ENCODE measurements around the gene HBG1. TPM values are rescaled to one million over a fixed set of nuclear protein-coding genes. Genes with fewer than 3 reads are reported as not detected.

HBG1 gene
- polyA plus RNA-seq, 1 donor (not counting 4 experiments of a cell fraction or from before 2014, with no cell fraction given) = 0.30 TPM

DNA sequence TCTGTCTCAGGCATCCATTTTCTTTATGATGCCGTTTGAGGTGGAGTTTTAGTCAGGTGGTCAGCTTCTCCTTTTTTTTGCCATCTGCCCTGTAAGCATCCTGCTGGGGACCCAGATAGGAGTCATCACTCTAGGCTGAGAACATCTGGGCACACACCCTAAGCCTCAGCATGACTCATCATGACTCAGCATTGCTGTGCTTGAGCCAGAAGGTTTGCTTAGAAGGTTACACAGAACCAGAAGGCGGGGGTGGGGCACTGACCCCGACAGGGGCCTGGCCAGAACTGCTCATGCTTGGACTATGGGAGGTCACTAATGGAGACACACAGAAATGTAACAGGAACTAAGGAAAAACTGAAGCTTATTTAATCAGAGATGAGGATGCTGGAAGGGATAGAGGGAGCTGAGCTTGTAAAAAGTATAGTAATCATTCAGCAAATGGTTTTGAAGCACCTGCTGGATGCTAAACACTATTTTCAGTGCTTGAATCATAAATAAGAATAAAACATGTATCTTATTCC lies 31.0 kb upstream of the HBG1 start:
- dilution Hi-C loops (cut with MboI; ENCODE audit: extremely low pct_ligation_motif_present, low sequenced_read_pairs) = no loop called here
- Histone ChIP-seq H3K4me1 (ENCODE audit: control insufficient read depth, extremely low read depth, insufficient read depth, low read length) (peaks cover 16% of the 10 kb centered on the region), H4K20me1 (ENCODE audit: control insufficient read depth, extremely low read depth, insufficient read depth, low read length) (no peaks in the 10 kb centered on the region), H3K79me2 (ENCODE audit: control insufficient read depth, insufficient read depth, low read length) (no peaks in the 10 kb centered on the region), H3K27ac (ENCODE audit: control insufficient read depth, insufficient read depth, low read length) (peak overlapping the region; percentile 10), H3K27me3 (ENCODE audit: control insufficient read depth, extremely low read depth, insufficient read depth, low read length) (no peaks in the 10 kb centered on the region), H3K4me2 (ENCODE audit: control insufficient read depth, extremely low read depth, insufficient read depth, low read depth, low read length) (peak overlapping the region; percentile 61), H2AFZ (ENCODE audit: control insufficient read depth, low read length) (no peak overlapping the region), H3K9me3 (ENCODE audit: control insufficient read depth, low read depth, low read length) (no peaks in the 10 kb centered on the region), H3K9ac (ENCODE audit: control insufficient read depth, extremely low read depth, insufficient read depth, low read length) (no peak overlapping the region), H3K36me3 (ENCODE audit: control insufficient read depth in 2 of 2, extremely low read depth in 1 of 2, insufficient read depth in 2 of 2, low read length in 2 of 2) (no peaks in the 10 kb centered on the region), H3K4me3 (ENCODE audit: control insufficient read depth in 2 of 3, extremely low read depth in 1 of 3, insufficient read depth in 2 of 3, low read depth in 1 of 3, low read length in 3 of 3) (no peak overlapping the region), H3K9me1 (ENCODE audit: control insufficient read depth, extremely low read depth, insufficient read depth, low read length) (peaks cover 2% of the 10 kb centered on the region)
- TF ChIP-seq, protein P1, sequence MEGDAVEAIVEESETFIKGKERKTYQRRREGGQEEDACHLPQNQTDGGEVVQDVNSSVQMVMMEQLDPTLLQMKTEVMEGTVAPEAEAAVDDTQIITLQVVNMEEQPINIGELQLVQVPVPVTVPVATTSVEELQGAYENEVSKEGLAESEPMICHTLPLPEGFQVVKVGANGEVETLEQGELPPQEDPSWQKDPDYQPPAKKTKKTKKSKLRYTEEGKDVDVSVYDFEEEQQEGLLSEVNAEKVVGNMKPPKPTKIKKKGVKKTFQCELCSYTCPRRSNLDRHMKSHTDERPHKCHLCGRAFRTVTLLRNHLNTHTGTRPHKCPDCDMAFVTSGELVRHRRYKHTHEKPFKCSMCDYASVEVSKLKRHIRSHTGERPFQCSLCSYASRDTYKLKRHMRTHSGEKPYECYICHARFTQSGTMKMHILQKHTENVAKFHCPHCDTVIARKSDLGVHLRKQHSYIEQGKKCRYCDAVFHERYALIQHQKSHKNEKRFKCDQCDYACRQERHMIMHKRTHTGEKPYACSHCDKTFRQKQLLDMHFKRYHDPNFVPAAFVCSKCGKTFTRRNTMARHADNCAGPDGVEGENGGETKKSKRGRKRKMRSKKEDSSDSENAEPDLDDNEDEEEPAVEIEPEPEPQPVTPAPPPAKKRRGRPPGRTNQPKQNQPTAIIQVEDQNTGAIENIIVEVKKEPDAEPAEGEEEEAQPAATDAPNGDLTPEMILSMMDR (optimal IDR thresholded peaks at IDR 0.05 in 1 of 3, IDR thresholded peaks at IDR 0.05 in 1 of 3, conservative IDR thresholded peaks at IDR 0.05 in 1 of 3; ENCODE audit: extremely low read depth in 1 of 3, insufficient read depth in 2 of 3, low read length in 3 of 3) = no peak
- TF ChIP-seq EZH2 (IDR thresholded peaks at IDR 0.05; ENCODE audit: low read length) = no peak
- peak; percentile 94 for DNase-seq (ENCODE audit: low read depth, low spot score)
- peak; percentile 78 for FAIRE-seq

DNA sequence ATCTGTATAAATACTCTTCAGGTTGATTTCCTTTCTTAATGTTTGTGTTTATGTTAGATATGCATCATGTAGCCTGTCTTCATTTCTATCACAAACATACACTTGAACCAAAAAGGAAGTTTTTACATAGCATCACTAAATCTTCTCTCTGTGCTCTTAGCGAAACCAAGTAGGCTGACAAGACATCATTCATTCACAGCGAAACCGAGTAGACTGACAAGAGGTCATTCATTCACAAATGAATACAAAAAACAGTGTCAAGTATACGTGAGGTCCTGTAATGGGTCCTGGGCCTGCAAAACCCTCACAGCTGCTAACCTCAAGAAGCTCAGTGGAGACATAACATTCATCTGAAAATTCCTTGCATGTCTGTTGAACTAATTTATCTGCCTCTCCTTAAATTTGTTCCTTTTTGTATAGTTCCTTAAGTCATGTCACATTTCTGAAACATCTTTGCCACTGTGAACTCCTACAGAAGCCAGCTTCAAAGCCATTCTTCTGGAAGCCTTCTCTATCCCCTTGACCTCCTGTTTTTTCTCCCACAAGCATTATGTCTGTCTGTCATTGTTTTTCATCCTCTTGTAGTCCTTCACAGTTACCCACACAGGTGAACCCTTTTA lies 29.9 kb upstream of the HBG1 start:
- peaks cover 13% of the 10 kb centered on the region for H3K4me1 ChIP-seq (ENCODE audit: control insufficient read depth, extremely low read depth, insufficient read depth, low read length)
- H3K36me3 ChIP-seq (ENCODE audit: control insufficient read depth in 2 of 2, extremely low read depth in 1 of 2, insufficient read depth in 2 of 2, low read length in 2 of 2) = no peaks in the 10 kb centered on the region
- DNase-seq (ENCODE audit: low read depth, low spot score) (no peak), FAIRE-seq (no peak)
- peak overlapping the region; percentile 60 for H3K27ac ChIP-seq (ENCODE audit: control insufficient read depth, insufficient read depth, low read length)
- dilution Hi-C loops (cut with MboI; ENCODE audit: extremely low pct_ligation_motif_present, low sequenced_read_pairs) = no loop called here
- peak overlapping the region; percentile 62 for H2AFZ ChIP-seq (ENCODE audit: control insufficient read depth, low read length)
- H3K27me3 ChIP-seq (ENCODE audit: control insufficient read depth, extremely low read depth, insufficient read depth, low read length) = no peaks in the 10 kb centered on the region
- H4K20me1 ChIP-seq (ENCODE audit: control insufficient read depth, extremely low read depth, insufficient read depth, low read length) = no peaks in the 10 kb centered on the region
- H3K4me3 ChIP-seq (ENCODE audit: control insufficient read depth in 2 of 3, extremely low read depth in 1 of 3, insufficient read depth in 2 of 3, low read depth in 1 of 3, low read length in 3 of 3) = no peak overlapping the region
- H3K9me1 ChIP-seq (ENCODE audit: control insufficient read depth, extremely low read depth, insufficient read depth, low read length) = peaks cover 2% of the 10 kb centered on the region
- H3K4me2 ChIP-seq (ENCODE audit: control insufficient read depth, extremely low read depth, insufficient read depth, low read depth, low read length) = no peak overlapping the region
- TF ChIP-seq EZH2 (IDR thresholded peaks at IDR 0.05; ENCODE audit: low read length) = no peak
- TF ChIP-seq, protein P1 (optimal IDR thresholded peaks at IDR 0.05 in 1 of 3, IDR thresholded peaks at IDR 0.05 in 1 of 3, conservative IDR thresholded peaks at IDR 0.05 in 1 of 3; ENCODE audit: extremely low read depth in 1 of 3, insufficient read depth in 2 of 3, low read length in 3 of 3) = no peak
- no peaks in the 10 kb centered on the region for H3K79me2 ChIP-seq (ENCODE audit: control insufficient read depth, insufficient read depth, low read length)
- no peak overlapping the region for H3K9ac ChIP-seq (ENCODE audit: control insufficient read depth, extremely low read depth, insufficient read depth, low read length)
- H3K9me3 ChIP-seq (ENCODE audit: control insufficient read depth, low read depth, low read length) = no peaks in the 10 kb centered on the region
